Astrocyte (in vitro differentiated cells and primary cell): ENCODE data around the gene LRRC26. TPM values are rescaled to one million over a fixed set of nuclear protein-coding genes. Genes with fewer than 3 reads are reported as not detected.
"Not testable (repeated sequence)": the region's sequence is repeated elsewhere in the genome, so short reads cannot be mapped to it uniquely, and the experiment has no call there.

Experiments
- DNase-seq: peaks from one replicate; pipeline ENCODE4 v3.0.0-alpha.2; 2010; ENCODE audit warnings: low read depth
- FAIRE-seq: peaks from 2 replicates; lab custom pipeline; 2011; peaks lifted over from hg19 to GRCh38; lab: Jason Lieb, UNC
- H2AFZ ChIP-seq: 2 replicates; pipeline ENCODE4 v1.6.0; 2012; ENCODE audit warnings: low read depth, low read length, inconsistent platforms
- H3K27ac ChIP-seq: 2 replicates; pipeline ENCODE4 v1.5.1; 2011; ENCODE audit warnings: low read depth, low read length, inconsistent platforms
- H3K27me3 ChIP-seq: 2 replicates; pipeline ENCODE4 v1.6.0; 2011; ENCODE audit warnings: low read length, inconsistent platforms; ENCODE audit not compliant: insufficient read depth
- H3K36me3 ChIP-seq: 2 replicates; pipeline ENCODE4 v1.5.1; 2011; ENCODE audit warnings: low read length, inconsistent platforms; ENCODE audit not compliant: insufficient read depth
- H3K4me1 ChIP-seq: 2 replicates; pipeline ENCODE4 v1.5.1; 2011; ENCODE audit warnings: low read length, inconsistent platforms; ENCODE audit not compliant: insufficient read depth
- H3K4me2 ChIP-seq: 2 replicates; pipeline ENCODE4 v1.6.0; 2012; ENCODE audit warnings: low read length, inconsistent platforms
- H3K4me3 ChIP-seq: 2 replicates; pipeline ENCODE4 v1.5.1; 2011; ENCODE audit warnings: low read depth, mild to moderate bottlenecking, low read length, inconsistent platforms; ENCODE audit not compliant: insufficient read depth
- H3K79me2 ChIP-seq: 2 replicates; pipeline ENCODE4 v1.6.0; 2012; ENCODE audit warnings: mild to moderate bottlenecking, low read length, inconsistent platforms; ENCODE audit not compliant: insufficient read depth
- H3K9ac ChIP-seq: 2 replicates; pipeline ENCODE4 v1.6.0; 2012; ENCODE audit warnings: mild to moderate bottlenecking, low read length, inconsistent platforms
- H3K9me3 ChIP-seq: 2 replicates; pipeline ENCODE4 v1.5.1; 2012; ENCODE audit warnings: low read depth, mild to moderate bottlenecking, low read length, inconsistent platforms; ENCODE audit not compliant: insufficient read depth
- H4K20me1 ChIP-seq: 2 replicates; pipeline ENCODE4 v1.6.0; 2012; ENCODE audit warnings: low read length, inconsistent platforms; ENCODE audit not compliant: insufficient read depth
- H3K27ac Mint-ChIP-seq: one replicate; pipeline ENCODE4 v1.8.0; 2021; ENCODE audit warnings: mild to moderate bottlenecking, mixed read lengths; ENCODE audit not compliant: unreplicated experiment
- H3K27me3 Mint-ChIP-seq: one replicate; pipeline ENCODE4 v1.8.0; 2021; ENCODE audit warnings: low read depth, mixed read lengths; ENCODE audit not compliant: unreplicated experiment
- H3K36me3 Mint-ChIP-seq: one replicate; pipeline ENCODE4 v1.8.0; 2021; ENCODE audit warnings: low read depth, mixed read lengths; ENCODE audit not compliant: unreplicated experiment
- H3K4me1 Mint-ChIP-seq: one replicate; pipeline ENCODE4 v1.8.0; 2021; ENCODE audit warnings: low read depth, mixed read lengths; ENCODE audit not compliant: unreplicated experiment
- H3K4me3 Mint-ChIP-seq: one replicate; pipeline ENCODE4 v1.8.0; 2021; ENCODE audit warnings: mild to moderate bottlenecking, moderate library complexity, mixed read lengths; ENCODE audit not compliant: unreplicated experiment
- H3K9me3 Mint-ChIP-seq: one replicate; pipeline ENCODE4 v1.8.0; 2021; ENCODE audit warnings: mild to moderate bottlenecking, mixed read lengths; ENCODE audit not compliant: unreplicated experiment
- CTCF ChIP-seq: IDR thresholded peaks from 2 replicates; pipeline ENCODE4 v1.5.1; 2011; ENCODE audit warnings: low read depth, mild to moderate bottlenecking, inconsistent platforms, low read length, moderate library complexity; ENCODE audit not compliant: insufficient read depth
- EZH2 ChIP-seq: IDR thresholded peaks from 2 replicates; pipeline ENCODE4 v1.6.1; 2012; ENCODE audit warnings: mild to moderate bottlenecking, low read length, inconsistent platforms; ENCODE audit not compliant: insufficient read depth
- total RNA-seq: library from RNA; stranded (reverse); gene quantifications from 2 replicates; pipeline ENCODE4 v1.2.1, GENCODE V29; 2021

The LRRC26 gene
- total RNA-seq, 1 donor from 2014 or later = not detected

- H4K20me1 ChIP-seq = no peaks in the 10 kb centered on the region
- no peak overlapping the region for H3K9ac ChIP-seq
- H3K4me2 ChIP-seq = no peak overlapping the region
- no peaks in the 10 kb centered on the region for H3K9me3 ChIP-seq
- Mint-ChIP-seq H3K27ac (no peak overlapping the region), H3K27me3 (peaks cover 65% of the 10 kb centered on the region), H3K36me3 (no peaks in the 10 kb centered on the region), H3K4me3 (no peak overlapping the region), H3K9me3 (peaks cover 5% of the 10 kb centered on the region), H3K4me1 (peaks cover 2% of the 10 kb centered on the region)
- DNase-seq = no peak
- H3K27ac ChIP-seq = no peak overlapping the region
- TF ChIP-seq CTCF = no peak
- TF ChIP-seq EZH2 = no peak
- H3K4me1 ChIP-seq = peaks cover 2% of the 10 kb centered on the region
- H2AFZ ChIP-seq = no peak overlapping the region
- no peaks in the 10 kb centered on the region for H3K79me2 ChIP-seq
- H3K4me3 ChIP-seq = no peak overlapping the region
- peaks cover 43% of the 10 kb centered on the region for H3K27me3 ChIP-seq
- H3K36me3 ChIP-seq = no peaks in the 10 kb centered on the region
- FAIRE-seq = no peak
Observed at GRCh38 chr9:137136881-137137607, 32.8 kb downstream of the LRRC26 start.

DNA sequence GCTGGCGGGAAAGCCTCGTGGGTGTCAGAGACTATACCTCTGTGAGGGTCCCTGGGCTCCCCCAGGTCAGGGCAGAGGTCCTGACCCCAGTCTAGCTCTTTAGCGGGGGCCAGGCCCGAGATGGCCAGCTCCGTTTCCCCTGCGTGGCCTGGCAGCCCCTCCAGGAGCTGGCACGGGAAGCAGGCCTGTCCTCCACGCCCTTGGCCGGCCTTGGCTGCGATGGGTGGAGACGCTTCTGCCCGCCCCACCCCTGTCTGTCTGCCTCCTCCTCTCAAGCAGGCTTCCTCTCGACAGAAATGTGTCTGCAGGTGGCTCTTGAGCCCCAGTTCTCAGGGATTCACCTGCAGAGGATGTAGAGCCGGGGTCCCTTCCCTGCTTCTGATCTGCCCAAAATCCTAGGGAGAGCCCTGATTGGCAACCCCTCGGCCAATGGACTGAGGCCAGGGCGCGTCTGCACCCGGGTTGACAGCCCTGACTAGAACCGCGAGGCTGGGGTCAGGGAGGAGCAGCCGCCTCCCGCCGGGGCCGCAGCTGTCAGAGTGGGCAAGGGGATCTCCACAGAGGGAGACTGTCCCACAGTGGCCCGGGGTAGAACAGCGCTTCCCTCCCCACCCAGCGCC, 33.5 kb downstream of the LRRC26 start:
- H3K9ac ChIP-seq = no peak overlapping the region
- H3K27ac ChIP-seq = no peak overlapping the region
- no peak overlapping the region for H2AFZ ChIP-seq
- TF ChIP-seq CTCF = no peak
- TF ChIP-seq EZH2 = no peak
- no peaks in the 10 kb centered on the region for H3K9me3 ChIP-seq
- FAIRE-seq (no peak), DNase-seq (no peak)
- Mint-ChIP-seq H3K27me3 (peaks cover 58% of the 10 kb centered on the region), H3K4me1 (peaks cover 2% of the 10 kb centered on the region), H3K4me3 (no peak overlapping the region), H3K27ac (no peak overlapping the region), H3K9me3 (peaks cover 5% of the 10 kb centered on the region), H3K36me3 (no peaks in the 10 kb centered on the region)
- H3K36me3 ChIP-seq = no peaks in the 10 kb centered on the region
- no peaks in the 10 kb centered on the region for H3K79me2 ChIP-seq
- peaks cover 43% of the 10 kb centered on the region for H3K27me3 ChIP-seq
- H3K4me1 ChIP-seq = peaks cover 2% of the 10 kb centered on the region
- H3K4me2 ChIP-seq = no peak overlapping the region
- H4K20me1 ChIP-seq = no peaks in the 10 kb centered on the region
- H3K4me3 ChIP-seq = no peak overlapping the region

DNA sequence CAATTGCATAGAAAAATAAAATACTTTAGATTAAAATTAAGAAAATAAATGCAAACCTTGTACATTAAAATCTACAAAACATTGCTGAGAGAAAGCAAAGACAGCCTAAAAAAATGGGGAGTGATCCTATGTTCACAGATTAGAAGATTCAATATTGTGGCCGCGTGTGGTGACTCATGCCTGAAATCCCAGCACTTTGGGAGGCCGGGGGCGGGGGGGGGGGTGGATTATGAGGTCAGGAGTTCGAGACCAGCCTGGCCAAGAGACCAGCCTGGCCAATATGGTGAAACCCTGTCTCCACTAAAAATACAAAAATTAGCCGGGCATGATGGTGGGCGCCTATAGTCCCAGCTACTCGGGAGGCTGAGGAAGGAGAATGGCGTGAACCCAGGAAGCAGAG, 34.7 kb downstream of the LRRC26 start:
- H3K27ac Mint-ChIP-seq, H4K20me1 ChIP-seq, H3K36me3 ChIP-seq, H3K9ac ChIP-seq, FAIRE-seq, H3K4me2 ChIP-seq, H3K4me3 ChIP-seq, H3K4me1 Mint-ChIP-seq, H3K9me3 ChIP-seq, H3K36me3 Mint-ChIP-seq, H3K9me3 Mint-ChIP-seq, H3K79me2 ChIP-seq, H3K4me1 ChIP-seq, H3K4me3 Mint-ChIP-seq, DNase-seq, H2AFZ ChIP-seq, H3K27ac ChIP-seq: not testable (repeated sequence)
- H3K27me3 ChIP-seq = peaks cover 31% of the 10 kb centered on the region
- peaks cover 48% of the 10 kb centered on the region for H3K27me3 Mint-ChIP-seq
